Measurements from ENCODE around the gene CUBN. TPM values are rescaled to one million over a fixed set of nuclear protein-coding genes. Genes with fewer than 3 reads are reported as not detected.

Gene CUBN
- total RNA-seq, 1 experiment from 2014 or later = 0.46 TPM

GRCh38 chr10:17075533-17076359 is 53.9 kb downstream of the CUBN start:
- no peak for ATAC-seq
- POLR2A ChIA-PET = no interaction called here

GRCh38 chr10:17074541-17074847 is 55.1 kb downstream of the CUBN start:
- Mint-ChIP-seq H3K9me3 (peaks cover under 1% of the 10 kb centered on the region; the same call in 1 of the 2 replicates), H3K36me3 (no peaks in the 10 kb centered on the region), H3K4me3 (no peak overlapping the region), H3K27ac (no peak overlapping the region), H3K27me3 (ENCODE audit: low read depth) (no peaks in the 10 kb centered on the region), H3K4me1 (peaks cover 13% of the 10 kb centered on the region)
- TF ChIP-seq CDX4 (CRISPR knock-in tag; IDR thresholded peaks at IDR 0.05; ENCODE audit: borderline replicate concordance) = no peak
- DNase-seq (ENCODE audit: low spot score) = no peak
- ChIA-PET POLR2A (no interaction called here), CTCF (no interaction called here)
- no peak for ATAC-seq

More at GRCh38 chr10:17075533-17076359, 53.9 kb downstream of the CUBN start:
- H3K9me3 Mint-ChIP-seq = no peaks in the 10 kb centered on the region
- H3K4me3 Mint-ChIP-seq = no peak overlapping the region
- no peak for TF ChIP-seq ETV6 (CRISPR knock-in tag; IDR thresholded peaks at IDR 0.05)
- no peak for TF ChIP-seq RELA (CRISPR knock-in tag; IDR thresholded peaks at IDR 0.05; ENCODE audit: borderline replicate concordance)
- TF ChIP-seq ATF1 (CRISPR knock-in tag; IDR thresholded peaks at IDR 0.05) = no peak
- no peak for TF ChIP-seq ZNF263 (CRISPR knock-in tag; IDR thresholded peaks at IDR 0.05; ENCODE audit: low read depth)
- TF ChIP-seq ERG (CRISPR knock-in tag; IDR thresholded peaks at IDR 0.05) = no peak
- TF ChIP-seq CBFB (CRISPR knock-in tag; IDR thresholded peaks at IDR 0.05; ENCODE audit: low read depth) = no peak
- TF ChIP-seq NR2C2 (CRISPR knock-in tag; IDR thresholded peaks at IDR 0.05) = no peak
- no peak for TF ChIP-seq CREB1 (CRISPR knock-in tag; IDR thresholded peaks at IDR 0.05)
- no peak for TF ChIP-seq RORB (CRISPR knock-in tag; IDR thresholded peaks at IDR 0.05)
- TF ChIP-seq E2F1 (CRISPR knock-in tag; IDR thresholded peaks at IDR 0.05) = no peak
- no peak for TF ChIP-seq SMAD3 (CRISPR knock-in tag; IDR thresholded peaks at IDR 0.05; ENCODE audit: borderline replicate concordance)
- no peak for TF ChIP-seq FOXK1 (CRISPR knock-in tag; IDR thresholded peaks at IDR 0.05)
- no peak for TF ChIP-seq PREB (CRISPR knock-in tag; IDR thresholded peaks at IDR 0.05; ENCODE audit: borderline replicate concordance)
- no peaks in the 10 kb centered on the region for H3K27me3 Mint-ChIP-seq (ENCODE audit: low read depth)
- CTCF ChIA-PET = no interaction called here
- H3K27ac Mint-ChIP-seq = no peak overlapping the region
- H3K36me3 Mint-ChIP-seq = no peaks in the 10 kb centered on the region
- DNase-seq (ENCODE audit: low spot score) = no peak
- H3K4me1 Mint-ChIP-seq = peaks cover 19% of the 10 kb centered on the region

- Mint-ChIP-seq H3K4me1 (peaks cover 12% of the 10 kb centered on the region), H3K27me3 (ENCODE audit: low read depth) (no peaks in the 10 kb centered on the region), H3K9me3 (peaks cover 4% of the 10 kb centered on the region; the same call in 1 of the 2 replicates), H3K36me3 (no peaks in the 10 kb centered on the region), H3K27ac (no peak overlapping the region), H3K4me3 (no peak overlapping the region)
- DNase-seq (ENCODE audit: low spot score) (no peak), ATAC-seq (no peak)
- ChIA-PET POLR2A (interaction anchor here (0.7 kb wide), 1 partner anchor 1112 kb away, joined by 4 read pairs; no protein-coding TSS in a partner anchor), CTCF (no interaction called here)
- no peak for TF ChIP-seq ATF1 (CRISPR knock-in tag; IDR thresholded peaks at IDR 0.05)
- no peak for TF ChIP-seq ESRRA (CRISPR knock-in tag; IDR thresholded peaks at IDR 0.05; ENCODE audit: borderline replicate concordance)
- TF ChIP-seq SMAD3 (CRISPR knock-in tag; IDR thresholded peaks at IDR 0.05; ENCODE audit: borderline replicate concordance) = no peak
- TF ChIP-seq ZNF281 (CRISPR knock-in tag; IDR thresholded peaks at IDR 0.05) = no peak
- no peak for TF ChIP-seq ZNF532 (CRISPR knock-in tag; IDR thresholded peaks at IDR 0.05; ENCODE audit: borderline replicate concordance)
- no peak for TF ChIP-seq ZNF317 (CRISPR knock-in tag; IDR thresholded peaks at IDR 0.05; ENCODE audit: borderline replicate concordance, low read depth)
Observed at GRCh38 chr10:17073725-17074540, 55.7 kb downstream of the CUBN start.

Data from WTC11 (cell line).